HCT116 (cell line): Measurements from ENCODE around the gene SYT7. TPM values are rescaled to one million over a fixed set of nuclear protein-coding genes. Genes with fewer than 3 reads are reported as not detected.

Experiments
- ATAC-seq: fragments of 200-7000 bp; cut with Tn5 transposase; 2 replicates; pipeline ENCODE4 v1.9.1; 2020; ENCODE audit warnings: mild to moderate bottlenecking, moderate library complexity
- BruUV-seq: library from RNA; stranded (reverse); fragments of 400-500 nt; replicated peaks from 2 replicates; lab custom pipeline; 2021; lab: Mats Ljungman, UMichigan
- CTCF ChIA-PET: fragments of 300-600 bp; sonication (Branson Sonifier 250); formaldehyde crosslinking; loops from one replicate; lab custom pipeline; 2021; ENCODE audit warnings: antibody characterized with exemption; lab: Charles Lee
- POLR2A ChIA-PET: fragments of 300-600, 350-600 bp; sonication (Branson Sonifier 250); formaldehyde crosslinking; loops from one replicate; lab custom pipeline; 2021; ENCODE audit warnings: antibody characterized with exemption; lab: Charles Lee
- RAD21 ChIA-PET, 2 experiments: fragments of 300-600 bp; sonication (Branson Sonifier 250); formaldehyde crosslinking; loops; one replicate each; lab custom pipeline; 2023; ENCODE audit warnings: low total read pairs in 2 of 2; ENCODE audit not compliant: uncharacterized antibody in 2 of 2, unreplicated experiment in 2 of 2, low non-redundant PET in 1 of 2; lab: Charles Lee
- DNase-seq: peaks from one replicate; pipeline ENCODE4 v3.0.0-alpha.2; 2010; ENCODE audit warnings: low read depth, low spot score
- H2AFZ ChIP-seq: fragments of 200-600 bp; shearing (Covaris generic), sonication (generic); 2 replicates; pipeline ENCODE4 v1.6.1; 2017; ENCODE audit warnings: low read depth, mixed run types, mixed read lengths, antibody characterized with exemption, low read length; ENCODE audit not compliant: poor library complexity, severe bottlenecking
- H3K27ac ChIP-seq: 2 replicates; pipeline ENCODE4 v1.5.1; 2012; ENCODE audit warnings: low read depth, low read length
- H3K27me3 ChIP-seq: fragments of 200-600 bp; sonication (generic); 2 replicates; pipeline ENCODE4 v1.6.1; 2016; ENCODE audit warnings: mixed run types, low read length, mixed read lengths; ENCODE audit not compliant: insufficient read depth
- H3K36me3 ChIP-seq, 2 experiments: fragments of 200-500 bp in 1 of 2; fragments of 200-600 bp in 1 of 2; sonication (Bioruptor generic) in 1 of 2; sonication (generic) in 1 of 2; 2 replicates each; pipeline versions ENCODE4 v1.5.1 to v1.6.1; 2014 to 2016; ENCODE audit warnings: low read length in 2 of 2, inconsistent platforms in 1 of 2, mixed read lengths in 1 of 2, mixed run types in 1 of 2; ENCODE audit not compliant: insufficient read depth in 2 of 2, control insufficient read depth in 1 of 2
- H3K4me1 ChIP-seq, 2 experiments: fragments of 200-600 bp in 1 of 2; sonication (generic) in 1 of 2; 2 replicates each; pipeline versions ENCODE4 v1.5.1 to v1.6.1; 2012 to 2017; ENCODE audit warnings: low read length in 2 of 2, inconsistent platforms in 1 of 2, mild to moderate bottlenecking in 1 of 2, mixed read lengths in 1 of 2, mixed run types in 1 of 2, moderate library complexity in 1 of 2; ENCODE audit not compliant: insufficient read depth in 2 of 2, control insufficient read depth in 1 of 2
- H3K4me2 ChIP-seq: fragments of 200-600 bp; sonication (generic); 2 replicates; pipeline ENCODE4 v1.6.1; 2017; ENCODE audit warnings: mixed run types, low read length, mixed read lengths
- H3K4me3 ChIP-seq, 2 experiments: fragments of 200-600 bp in 1 of 2; sonication (generic) in 1 of 2; replicated peaks in 1 of 2; 2 replicates each; pipeline ENCODE4 v1.5.1; 2011 to 2016; ENCODE audit warnings: low read length in 2 of 2, control low read depth in 1 of 2, low read depth in 1 of 2, mild to moderate bottlenecking in 1 of 2, mixed read lengths in 1 of 2, mixed run types in 1 of 2
- H3K79me2 ChIP-seq: fragments of 200-600 bp; sonication (generic); 2 replicates; pipeline ENCODE4 v1.6.1; 2017; ENCODE audit warnings: mild to moderate bottlenecking, mixed run types, low read length, moderate library complexity, mixed read lengths; ENCODE audit not compliant: insufficient read depth
- H3K9ac ChIP-seq: fragments of 200-600 bp; sonication (generic); 2 replicates; pipeline ENCODE4 v1.6.1; 2016; ENCODE audit warnings: low read length, mixed read lengths
- H3K9me2 ChIP-seq: fragments of 200-600 bp; sonication (generic), shearing (Covaris generic); 2 replicates; pipeline ENCODE4 v1.6.1; 2017; ENCODE audit warnings: mixed run types, mild to moderate bottlenecking, moderate library complexity; ENCODE audit not compliant: insufficient read depth
- H3K9me3 ChIP-seq, 2 experiments: fragments of 200-500 bp in 1 of 2; fragments of 200-600 bp in 1 of 2; sonication (Bioruptor generic) in 1 of 2; sonication (generic) in 1 of 2; 2 replicates each; pipeline ENCODE4 v1.6.1; 2014 to 2017; ENCODE audit warnings: low read length in 2 of 2, mixed read lengths in 2 of 2, inconsistent platforms in 1 of 2, low read depth in 1 of 2, mild to moderate bottlenecking in 1 of 2, mixed run types in 1 of 2, moderate library complexity in 1 of 2; ENCODE audit not compliant: control insufficient read depth in 1 of 2, insufficient read depth in 1 of 2
- H4K20me1 ChIP-seq: fragments of 200-600 bp; sonication (generic), shearing (Covaris generic); 2 replicates; pipeline ENCODE4 v1.6.1; 2017; ENCODE audit warnings: mixed run types, mild to moderate bottlenecking, moderate library complexity; ENCODE audit not compliant: insufficient read depth
- ATF3 ChIP-seq: IDR thresholded peaks from 2 replicates; pipeline ENCODE4 v1.6.1; 2012
- CEBPB ChIP-seq: IDR thresholded peaks from 2 replicates; pipeline ENCODE4 v1.6.1; 2012; ENCODE audit warnings: low read depth
- ELF1 ChIP-seq: IDR thresholded peaks from 2 replicates; pipeline ENCODE4 v1.6.1; 2012; ENCODE audit warnings: low read depth, borderline replicate concordance
- EZH2 ChIP-seq: fragments of 200-600 bp; sonication (generic); IDR thresholded peaks from 2 replicates; pipeline ENCODE4 v1.6.1; 2017; ENCODE audit warnings: antibody characterized with exemption, mixed run types
- FOSL1 ChIP-seq: IDR thresholded peaks from 2 replicates; pipeline ENCODE4 v1.6.1; 2012; ENCODE audit warnings: low read depth
- JUND ChIP-seq: IDR thresholded peaks from 2 replicates; pipeline ENCODE4 v1.6.1; 2012
- MAX ChIP-seq: IDR thresholded peaks from 2 replicates; pipeline ENCODE4 v1.6.1; 2012
- POLR2A ChIP-seq: IDR thresholded peaks from 2 replicates; pipeline ENCODE4 v1.7.0; 2011; ENCODE audit warnings: borderline replicate concordance; ENCODE audit not compliant: insufficient read depth, insufficient read length; ENCODE audit errors: extremely low read depth
- RAD21 ChIP-seq: IDR thresholded peaks from 2 replicates; pipeline ENCODE4 v1.6.1; 2012; ENCODE audit warnings: low read depth, mild to moderate bottlenecking
- SP1 ChIP-seq: IDR thresholded peaks from 2 replicates; pipeline ENCODE4 v1.6.1; 2012; ENCODE audit warnings: low read depth
- SRF ChIP-seq: IDR thresholded peaks from 2 replicates; pipeline ENCODE4 v1.6.1; 2012; ENCODE audit warnings: low read depth
- YY1 ChIP-seq: IDR thresholded peaks from 2 replicates; pipeline ENCODE4 v1.6.1; 2011; ENCODE audit warnings: low read length, low read depth, moderate library complexity, mild to moderate bottlenecking; ENCODE audit not compliant: insufficient replicate concordance; ENCODE audit errors: extremely low read depth
- ZBTB33 ChIP-seq: IDR thresholded peaks from 2 replicates; pipeline ENCODE4 v1.6.1; 2011; ENCODE audit warnings: mild to moderate bottlenecking, low read length, moderate library complexity; ENCODE audit not compliant: insufficient replicate concordance; ENCODE audit errors: extremely low read depth
- ZFX ChIP-seq: fragments of 450-650 bp; IDR thresholded peaks from 2 replicates; pipeline ENCODE4 v1.6.1; 2017
- ZNF274 ChIP-seq: fragments of 200-500 bp; sonication (Bioruptor generic); IDR thresholded peaks from 2 replicates; pipeline ENCODE4 v1.6.1; 2014; ENCODE audit warnings: mild to moderate bottlenecking, low read depth, low read length, inconsistent platforms
- intact Hi-C: fragments of 100-400 bp; cut with micrococcal nuclease; formaldehyde crosslinking; loops from 2 replicates; pipeline ENCODE4 v1.10.0; 2022
- total RNA-seq: library from RNA; stranded (reverse); gene quantifications from one replicate; pipeline ENCODE4 v1.2.1, GENCODE V29; 2021; ENCODE audit not compliant: unreplicated experiment

The SYT7 gene
- total RNA-seq, 1 experiment from 2014 or later = 27.4 TPM

GRCh38 chr11:61569701-61570100 is 11.2 kb downstream of the SYT7 start (continued):
- TF ChIP-seq ATF3 = no peak
- TF ChIP-seq EZH2 = no peak
- TF ChIP-seq MAX = no peak
- TF ChIP-seq ZFX = no peak
- no peak for TF ChIP-seq SRF
- no peak for TF ChIP-seq JUND
- TF ChIP-seq RAD21 = no peak
- TF ChIP-seq FOSL1 = no peak
- TF ChIP-seq ZBTB33 = no peak
- TF ChIP-seq ZNF274 = no peak
- no peak for TF ChIP-seq CEBPB
- TF ChIP-seq SP1 = no peak

- TF ChIP-seq YY1 (no peak), ATF3 (no peak), RAD21 (no peak), ZFX (no peak), ELF1 (no peak), POLR2A (no peak), MAX (no peak), JUND (no peak)
- H3K4me2 ChIP-seq = no peak overlapping the region
- no peaks in the 10 kb centered on the region for H3K27me3 ChIP-seq
- H3K36me3 ChIP-seq = no peaks in the 10 kb centered on the region
- no peaks in the 10 kb centered on the region for H3K9me3 ChIP-seq
- H3K4me1 ChIP-seq = peaks cover 5 to 14% of the 10 kb centered on the region in 2 experiments; a peak in 3 of 4 replicates
- H3K9ac ChIP-seq = no peak overlapping the region
- no peaks in the 10 kb centered on the region for H3K9me2 ChIP-seq
- ChIA-PET POLR2A (no interaction called here), RAD21 (no interaction called here), CTCF (interaction anchor here (2.9 to 3.1 kb wide), 2 partner anchors 59 to 69 kb away, joined by 10 to 11 read pairs; no protein-coding TSS in a partner anchor)
- H2AFZ ChIP-seq = no peak overlapping the region
- BruUV-seq = no TSS peak
- DNase-seq = no peak
- H3K27ac ChIP-seq = no peak overlapping the region
- intact Hi-C loops = no loop called here
- peaks cover 11% of the 10 kb centered on the region; the same call in 1 of the 2 replicates for H3K79me2 ChIP-seq
- peaks cover 5% of the 10 kb centered on the region; the same call in 1 of the 2 replicates for H4K20me1 ChIP-seq
- no peak overlapping the region for H3K4me3 ChIP-seq
- ATAC-seq = no peak
These were observed 11.9 kb downstream of the SYT7 start for GRCh38 chr11:61569018-61569417.
